SU-DHL-6 (cell line): ENCODE results near the gene DPYSL5.

Source experiments
- EZH2phosphoT487 ChIP-seq: fragments of 200-600 bp; sonication (generic), shearing (Covaris generic); conservative IDR thresholded peaks from 2 replicates; pipeline ENCODE4 v1.6.1; 2018; ENCODE audit warnings: mild to moderate bottlenecking, antibody characterized with exemption, low read length, moderate library complexity, mixed read lengths
- TF ChIP-seq, protein P1 (sequence below): fragments of 200-600 bp; sonication (generic); IDR thresholded peaks from one replicate; pipeline ENCODE4 v1.5.1; 2017; ENCODE audit warnings: antibody characterized with exemption, mild to moderate bottlenecking, low read length, moderate library complexity; ENCODE audit not compliant: insufficient read depth, poor library complexity, severe bottlenecking

DNA sequence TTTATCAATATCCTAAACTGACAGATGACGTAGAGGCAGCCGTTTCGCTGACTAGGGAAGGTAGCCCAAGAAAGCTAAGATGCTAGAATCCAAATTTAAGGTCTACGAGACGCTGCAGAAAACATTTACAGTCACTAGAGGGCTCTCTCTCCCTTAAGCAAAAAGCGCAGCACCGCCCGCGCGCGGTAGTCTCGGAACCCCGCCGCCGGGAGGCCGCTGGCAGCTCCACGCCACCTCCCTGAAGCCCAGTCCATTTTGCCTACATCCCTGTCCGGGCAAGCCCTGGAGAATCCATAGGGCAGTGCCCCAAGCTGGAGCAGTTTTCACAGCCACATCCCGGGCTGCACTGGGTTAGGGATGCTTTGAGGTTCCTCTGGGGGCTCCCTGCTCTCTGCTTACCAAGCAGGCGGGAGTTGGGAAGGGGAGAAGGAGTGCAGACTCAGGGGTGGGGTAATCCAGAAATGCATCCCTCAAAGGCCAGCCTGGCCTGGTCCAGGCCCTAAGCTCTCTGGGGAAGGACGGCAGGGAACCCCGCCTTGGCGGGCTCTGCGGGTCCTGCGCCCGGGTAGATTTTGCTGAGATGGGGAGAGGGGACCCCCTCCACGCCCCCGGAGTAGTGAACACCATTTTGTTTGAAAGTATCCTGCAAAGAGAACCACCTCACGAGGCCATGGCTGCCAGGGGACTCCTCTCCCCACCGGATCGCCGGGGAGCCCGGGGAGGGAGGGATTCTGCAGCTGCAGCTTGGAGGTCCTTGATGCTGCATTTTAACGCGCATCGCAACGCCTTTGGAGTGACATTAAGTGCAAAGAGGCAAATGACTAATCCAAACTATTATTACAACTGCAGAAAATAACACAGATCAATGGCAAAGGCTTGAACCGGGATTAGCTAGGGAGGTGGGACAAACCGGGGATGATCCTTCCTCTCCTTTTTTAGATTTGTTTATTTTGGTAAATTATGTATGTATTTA is 1.3 kb upstream of the DPYSL5 start:
- TF ChIP-seq, protein P1, sequence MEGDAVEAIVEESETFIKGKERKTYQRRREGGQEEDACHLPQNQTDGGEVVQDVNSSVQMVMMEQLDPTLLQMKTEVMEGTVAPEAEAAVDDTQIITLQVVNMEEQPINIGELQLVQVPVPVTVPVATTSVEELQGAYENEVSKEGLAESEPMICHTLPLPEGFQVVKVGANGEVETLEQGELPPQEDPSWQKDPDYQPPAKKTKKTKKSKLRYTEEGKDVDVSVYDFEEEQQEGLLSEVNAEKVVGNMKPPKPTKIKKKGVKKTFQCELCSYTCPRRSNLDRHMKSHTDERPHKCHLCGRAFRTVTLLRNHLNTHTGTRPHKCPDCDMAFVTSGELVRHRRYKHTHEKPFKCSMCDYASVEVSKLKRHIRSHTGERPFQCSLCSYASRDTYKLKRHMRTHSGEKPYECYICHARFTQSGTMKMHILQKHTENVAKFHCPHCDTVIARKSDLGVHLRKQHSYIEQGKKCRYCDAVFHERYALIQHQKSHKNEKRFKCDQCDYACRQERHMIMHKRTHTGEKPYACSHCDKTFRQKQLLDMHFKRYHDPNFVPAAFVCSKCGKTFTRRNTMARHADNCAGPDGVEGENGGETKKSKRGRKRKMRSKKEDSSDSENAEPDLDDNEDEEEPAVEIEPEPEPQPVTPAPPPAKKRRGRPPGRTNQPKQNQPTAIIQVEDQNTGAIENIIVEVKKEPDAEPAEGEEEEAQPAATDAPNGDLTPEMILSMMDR: peak; percentile 71
- TF ChIP-seq EZH2phosphoT487: no peak
